ENCODE data around the gene TSPAN18. TPM values are rescaled to one million over a fixed set of nuclear protein-coding genes. Genes with fewer than 3 reads are reported as not detected.
A peak's percentile ranks its signal among the peaks of the same experiment; 100 is the strongest.

The TSPAN18 gene
- total and polyA plus RNA-seq, 2 experiments from 2014 or later, result 6.0 to 10.6 TPM

GRCh38 chr11:44729063-44729462 lies 2.3 kb downstream of the TSPAN18 start:
- peak overlapping the region; percentile 94 for H3K4me2 ChIP-seq

More at GRCh38 chr11:44729063-44729462, 2.3 kb downstream of the TSPAN18 start:
- peaks cover 63% of the 10 kb centered on the region for H3K27me3 Mint-ChIP-seq (ENCODE audit: insufficient read depth, low read depth, poor library complexity)
- H3K27ac Mint-ChIP-seq, result no peak overlapping the region
- H3K9me3 Mint-ChIP-seq, result no peaks in the 10 kb centered on the region; the same call in 2 of the 3 replicates
- Histone ChIP-seq H3K27ac (ENCODE audit: low read depth) (no peak overlapping the region), H3K27me3 (ENCODE audit: insufficient read depth) (peaks cover 84% of the 10 kb centered on the region), H4K20me1 (replicated peaks; ENCODE audit: insufficient read depth) (peaks cover 4% of the 10 kb centered on the region; the same call in 1 of the 2 replicates), H3K9me2 (ENCODE audit: insufficient read depth) (0 out of 2 replicates have a peak, but pooled peaks cover 4% of the 10 kb centered on the region), H3F3A (replicated peaks; ENCODE audit: low read depth) (peaks cover 23% of the 10 kb centered on the region), H3K4me1 (ENCODE audit: insufficient read depth) (peaks cover 73% of the 10 kb centered on the region), H3K79me2 (replicated peaks; ENCODE audit: insufficient read depth) (peaks cover 4% of the 10 kb centered on the region; the same call in 1 of the 2 replicates), H2AFZ (no peak overlapping the region), H3K4me3 (peak overlapping the region; percentile 81), H3K36me3 (ENCODE audit: insufficient read depth) (no peaks in the 10 kb centered on the region)
- no peak for TF ChIP-seq ETS1 (IDR thresholded peaks at IDR 0.05)
- TF ChIP-seq CTCF (conservative IDR thresholded peaks at IDR 0.05; ENCODE audit: low read depth in 2 of 2), result no peak
- TF ChIP-seq ZNF462 (CRISPR knock-in tag; IDR thresholded peaks at IDR 0.05), result no peak
- no peak for TF ChIP-seq REST (IDR thresholded peaks at IDR 0.05; ENCODE audit: unreplicated experiment)
- TF ChIP-seq ZNF331 (CRISPR knock-in tag; IDR thresholded peaks at IDR 0.05; ENCODE audit: low read depth), result no peak
- TF ChIP-seq CREB1 (CRISPR knock-in tag; IDR thresholded peaks at IDR 0.05; ENCODE audit: low read depth), result no peak
- no peak for TF ChIP-seq JUNB (IDR thresholded peaks at IDR 0.05; ENCODE audit: unreplicated experiment)
- no peak for TF ChIP-seq STAT1 (IDR thresholded peaks at IDR 0.05; ENCODE audit: unreplicated experiment)
- no peak for TF ChIP-seq EZH2phosphoT487 (IDR thresholded peaks at IDR 0.05; ENCODE audit: unreplicated experiment)
- no peak for TF ChIP-seq ZNF114 (CRISPR knock-in tag; IDR thresholded peaks at IDR 0.05)
- no peak for TF ChIP-seq EZH2 (IDR thresholded peaks at IDR 0.05; ENCODE audit: low read depth, unreplicated experiment)
- no peak for TF ChIP-seq NANOG (IDR thresholded peaks at IDR 0.05; ENCODE audit: borderline replicate concordance)
- no peak for TF ChIP-seq POLR2AphosphoS5 (IDR thresholded peaks at IDR 0.05; ENCODE audit: low read depth)
- peaks cover 15% of the 10 kb centered on the region; the same call in 1 of the 3 replicates for H3K36me3 Mint-ChIP-seq (ENCODE audit: low read depth)
- DNase-seq (ENCODE audit: low spot score) (peak; percentile 78), ATAC-seq (peak; percentile 29)
- peaks cover 74% of the 10 kb centered on the region for H3K4me1 Mint-ChIP-seq
- H3K4me3 Mint-ChIP-seq, result peak overlapping the region; percentile 81

All from GM23338 (cell line).